Mucosa of stomach (tissue), 1 donor: ENCODE results near the gene NTF3.

Source experiments
- H3K27me3 ChIP-seq: one replicate; pipeline ENCODE4 v1.7.0; 2013; ENCODE audit warnings: mild to moderate bottlenecking, low read length; ENCODE audit not compliant: control insufficient read depth, insufficient read depth
- H3K36me3 ChIP-seq: one replicate; pipeline ENCODE4 v1.7.0; 2013; ENCODE audit warnings: low read length; ENCODE audit not compliant: control insufficient read depth, insufficient read depth
- H3K4me1 ChIP-seq: one replicate; pipeline ENCODE4 v1.7.0; 2013; ENCODE audit warnings: mild to moderate bottlenecking, low read length; ENCODE audit not compliant: control insufficient read depth, insufficient read depth
- H3K4me3 ChIP-seq: one replicate; pipeline ENCODE4 v1.7.0; 2013; ENCODE audit warnings: low read length
- H3K9ac ChIP-seq: one replicate; pipeline ENCODE4 v1.7.0; 2013; ENCODE audit warnings: mild to moderate bottlenecking, low read length, moderate library complexity
- H3K9me3 ChIP-seq: one replicate; pipeline ENCODE4 v1.7.0; 2013; ENCODE audit warnings: mild to moderate bottlenecking, low read length, moderate library complexity; ENCODE audit not compliant: control insufficient read depth
- donor health status: Pancreatic carcinoma.

Gene NTF3

GRCh38 chr12:5498806-5499205 lies 66.9 kb downstream of the NTF3 start:
- Histone ChIP-seq H3K9ac (no peak overlapping the region), H3K36me3 (no peaks in the 10 kb centered on the region), H3K27me3 (no peaks in the 10 kb centered on the region), H3K9me3 (no peaks in the 10 kb centered on the region), H3K4me1 (peaks cover 6% of the 10 kb centered on the region), H3K4me3 (no peak overlapping the region)

- H3K9me3 ChIP-seq, result no peaks in the 10 kb centered on the region
- no peaks in the 10 kb centered on the region for H3K36me3 ChIP-seq
- H3K4me1 ChIP-seq, result peaks cover 6% of the 10 kb centered on the region
- no peaks in the 10 kb centered on the region for H3K27me3 ChIP-seq
- no peak overlapping the region for H3K4me3 ChIP-seq
- H3K9ac ChIP-seq, result no peak overlapping the region
Measured at GRCh38 chr12:5499566-5500330, 67.8 kb downstream of the NTF3 start.

DNA sequence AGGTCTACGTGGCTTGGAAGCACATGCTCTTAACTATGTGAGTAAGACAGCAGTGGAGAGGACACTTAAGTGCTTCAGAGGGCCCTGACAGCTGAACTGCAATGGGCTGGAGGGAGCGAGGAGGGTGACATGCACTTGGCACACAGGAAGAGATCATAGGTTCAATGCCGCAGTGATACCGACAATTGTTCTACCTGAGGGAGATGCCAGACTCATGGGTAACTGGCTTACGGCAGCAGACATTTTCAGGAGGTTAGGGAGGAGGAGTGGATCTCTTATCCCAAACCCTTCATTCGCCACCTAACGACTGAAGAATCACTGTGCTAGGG lies 68.4 kb downstream of the NTF3 start:
- Histone ChIP-seq H3K4me1 (peaks cover 6% of the 10 kb centered on the region), H3K27me3 (no peaks in the 10 kb centered on the region), H3K9ac (no peak overlapping the region), H3K36me3 (no peaks in the 10 kb centered on the region), H3K4me3 (no peak overlapping the region), H3K9me3 (no peaks in the 10 kb centered on the region)

DNA sequence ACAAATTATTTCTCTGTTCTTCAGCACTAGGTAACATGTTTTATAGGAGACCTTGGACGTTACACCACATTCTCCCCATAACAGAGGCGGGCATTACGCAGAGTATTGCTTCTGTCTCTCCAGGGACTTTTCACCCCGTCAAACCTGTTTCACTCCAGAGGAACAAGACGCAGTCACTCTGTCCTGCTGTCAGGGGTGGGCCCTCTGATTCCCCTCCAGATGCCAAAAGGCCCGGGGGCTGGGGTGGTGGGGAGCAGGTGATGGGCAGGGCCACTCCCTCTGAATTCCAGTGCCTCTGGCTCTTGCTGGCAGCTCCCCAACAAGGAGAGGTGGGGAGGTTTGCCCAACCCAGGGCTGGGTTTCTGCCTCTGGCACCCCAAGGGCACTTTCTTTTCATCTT lies 71.9 kb downstream of the NTF3 start:
- Histone ChIP-seq H3K9ac (no peak overlapping the region), H3K36me3 (no peaks in the 10 kb centered on the region), H3K4me3 (no peak overlapping the region), H3K4me1 (no peaks in the 10 kb centered on the region), H3K27me3 (no peaks in the 10 kb centered on the region), H3K9me3 (no peaks in the 10 kb centered on the region)

DNA sequence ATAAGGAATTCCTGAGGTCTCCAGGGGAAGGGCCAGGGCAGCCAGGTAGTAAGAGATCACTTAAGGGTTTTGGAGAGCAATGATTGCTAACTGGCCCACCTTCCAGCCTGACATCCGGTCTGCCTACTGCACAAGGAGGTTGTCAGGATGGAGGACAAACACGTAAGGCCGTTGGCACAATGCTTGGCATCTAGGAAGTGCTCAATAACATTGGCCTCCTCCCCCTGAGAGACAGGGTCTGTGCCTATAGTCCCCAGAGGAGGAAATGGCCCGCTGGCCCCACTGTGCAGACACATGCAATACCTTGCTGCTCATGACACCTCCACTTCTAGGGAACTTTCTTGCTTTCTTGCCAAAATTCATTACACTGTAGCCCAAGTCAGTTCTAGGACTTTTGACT lies 73.2 kb downstream of the NTF3 start:
- no peak overlapping the region for H3K4me3 ChIP-seq
- no peaks in the 10 kb centered on the region for H3K4me1 ChIP-seq
- no peaks in the 10 kb centered on the region for H3K9me3 ChIP-seq
- no peaks in the 10 kb centered on the region for H3K36me3 ChIP-seq
- no peaks in the 10 kb centered on the region for H3K27me3 ChIP-seq
- H3K9ac ChIP-seq, result no peak overlapping the region

DNA sequence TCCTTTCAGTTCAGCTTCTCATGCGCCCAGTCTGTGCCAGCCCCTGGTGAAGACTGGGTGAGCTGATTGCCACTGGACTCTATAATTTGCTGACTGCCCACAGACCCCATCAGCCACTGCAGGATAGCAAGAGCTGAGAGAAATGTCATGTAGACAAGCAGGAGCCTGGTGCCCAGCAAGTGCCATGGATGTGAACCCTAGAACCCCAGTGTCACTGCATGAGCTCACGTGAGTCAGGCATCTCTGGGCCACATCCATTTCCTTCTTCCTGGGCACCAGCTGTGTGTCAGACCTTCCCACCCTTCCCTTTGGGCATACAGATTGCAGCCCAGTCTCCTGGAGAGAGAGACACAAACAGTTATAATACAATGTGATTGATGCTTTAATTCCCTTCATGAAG lies 73.8 kb downstream of the NTF3 start:
- Histone ChIP-seq H3K4me3 (no peak overlapping the region), H3K36me3 (no peaks in the 10 kb centered on the region), H3K27me3 (no peaks in the 10 kb centered on the region), H3K9me3 (no peaks in the 10 kb centered on the region), H3K9ac (no peak overlapping the region), H3K4me1 (no peaks in the 10 kb centered on the region)

GRCh38 chr12:5506295-5506694 lies 74.4 kb downstream of the NTF3 start:
- Histone ChIP-seq H3K9ac (no peak overlapping the region), H3K4me3 (no peak overlapping the region), H3K4me1 (no peaks in the 10 kb centered on the region), H3K27me3 (no peaks in the 10 kb centered on the region), H3K36me3 (no peaks in the 10 kb centered on the region), H3K9me3 (no peaks in the 10 kb centered on the region)

- H3K4me1 ChIP-seq, result no peaks in the 10 kb centered on the region
- no peak overlapping the region for H3K9ac ChIP-seq
- peaks cover 4% of the 10 kb centered on the region for H3K27me3 ChIP-seq
- H3K9me3 ChIP-seq, result no peaks in the 10 kb centered on the region
- H3K36me3 ChIP-seq, result no peaks in the 10 kb centered on the region
- no peak overlapping the region for H3K4me3 ChIP-seq
Measured at GRCh38 chr12:5506821-5507231, 74.9 kb downstream of the NTF3 start.

DNA sequence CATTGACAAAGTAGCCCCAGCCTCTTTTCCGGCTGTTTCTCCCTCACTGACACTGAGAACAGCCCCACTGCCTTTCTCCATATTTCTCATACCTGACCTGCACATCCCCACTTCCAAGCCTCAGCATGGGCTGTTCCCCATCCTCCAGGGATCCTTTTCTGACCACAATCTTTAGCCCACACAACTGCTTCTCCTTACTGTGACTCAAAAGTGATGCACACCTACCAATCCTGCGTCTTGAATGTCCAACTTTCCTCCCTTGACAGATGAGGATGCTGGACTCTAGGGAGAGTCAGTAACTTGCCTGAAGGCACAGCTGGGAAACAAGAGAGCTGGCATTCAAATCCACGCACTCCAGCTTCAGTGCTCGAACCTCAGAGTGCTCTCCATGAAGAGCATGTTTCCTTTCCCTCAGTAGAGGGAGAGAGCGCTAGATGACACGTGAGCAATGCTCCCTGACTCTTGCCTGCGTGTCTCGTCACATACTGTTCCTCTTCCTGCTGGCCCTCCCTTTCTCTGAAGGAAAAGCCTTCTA lies 75.6 kb downstream of the NTF3 start:
- peaks cover 11% of the 10 kb centered on the region for H3K27me3 ChIP-seq
- H3K9ac ChIP-seq, result no peak overlapping the region
- H3K4me1 ChIP-seq, result no peaks in the 10 kb centered on the region
- no peak overlapping the region for H3K4me3 ChIP-seq
- no peaks in the 10 kb centered on the region for H3K36me3 ChIP-seq
- no peaks in the 10 kb centered on the region for H3K9me3 ChIP-seq

- no peak overlapping the region for H3K4me3 ChIP-seq
- H3K27me3 ChIP-seq, result peaks cover 11% of the 10 kb centered on the region
- H3K9ac ChIP-seq, result no peak overlapping the region
- H3K4me1 ChIP-seq, result no peaks in the 10 kb centered on the region
- no peaks in the 10 kb centered on the region for H3K9me3 ChIP-seq
- H3K36me3 ChIP-seq, result no peaks in the 10 kb centered on the region
Measured at GRCh38 chr12:5507944-5508343, 76.0 kb downstream of the NTF3 start.

GRCh38 chr12:5509102-5509501 lies 77.2 kb downstream of the NTF3 start:
- Histone ChIP-seq H3K36me3 (no peaks in the 10 kb centered on the region), H3K27me3 (peaks cover 11% of the 10 kb centered on the region), H3K4me3 (no peak overlapping the region), H3K9me3 (no peaks in the 10 kb centered on the region), H3K9ac (no peak overlapping the region), H3K4me1 (no peaks in the 10 kb centered on the region)

DNA sequence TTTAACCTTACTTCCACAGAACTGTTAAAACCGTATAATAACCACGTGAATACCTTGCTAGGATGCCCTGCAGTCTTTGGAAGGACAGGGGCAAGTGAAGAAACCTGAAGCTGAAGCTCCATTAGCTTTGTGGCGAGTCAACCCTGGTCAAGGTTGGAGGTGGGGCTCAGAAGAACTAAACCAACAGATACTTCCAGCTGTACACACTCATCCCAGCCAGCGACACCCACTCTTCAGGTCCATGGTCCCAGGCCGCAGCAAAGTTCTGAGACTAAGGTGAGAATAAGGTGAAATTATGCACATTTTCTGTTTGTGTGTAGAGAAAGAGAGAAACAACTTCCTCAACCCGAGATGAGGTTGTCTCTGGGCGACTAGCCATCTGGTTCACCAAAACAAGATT lies 77.6 kb downstream of the NTF3 start:
- H3K4me3 ChIP-seq, result no peak overlapping the region
- H3K27me3 ChIP-seq, result peaks cover 11% of the 10 kb centered on the region
- H3K4me1 ChIP-seq, result no peaks in the 10 kb centered on the region
- H3K9ac ChIP-seq, result no peak overlapping the region
- no peaks in the 10 kb centered on the region for H3K36me3 ChIP-seq
- no peaks in the 10 kb centered on the region for H3K9me3 ChIP-seq
